GM13977 (cell line): Measurements from ENCODE around the gene C1QTNF5.
"Not testable (repeated sequence)": the region's sequence is repeated elsewhere in the genome, so short reads cannot be mapped to it uniquely, and the experiment has no call there.

ENCODE experiments used
- DNase-seq: peaks from one replicate; pipeline ENCODE4 v3.0.0; 2012; ENCODE audit warnings: low spot score
- CTCF ChIP-seq: IDR thresholded peaks from 2 replicates; pipeline ENCODE4 v1.5.1; 2012; ENCODE audit warnings: mild to moderate bottlenecking, control low read depth; ENCODE audit not compliant: insufficient read depth; ENCODE audit errors: extremely low read depth, missing control alignments
- in situ Hi-C: fragments of 300-500 bp; cut with MboI; formaldehyde crosslinking; loops from one replicate; pipeline ENCODE4 v1.12.0; 2022; ENCODE audit warnings: low sequenced_read_pairs, low pct_unique_long_range_greater_than_20kb, mixed read lengths, inconsistent platforms; ENCODE audit not compliant: unreplicated experiment

Gene C1QTNF5, protein sequence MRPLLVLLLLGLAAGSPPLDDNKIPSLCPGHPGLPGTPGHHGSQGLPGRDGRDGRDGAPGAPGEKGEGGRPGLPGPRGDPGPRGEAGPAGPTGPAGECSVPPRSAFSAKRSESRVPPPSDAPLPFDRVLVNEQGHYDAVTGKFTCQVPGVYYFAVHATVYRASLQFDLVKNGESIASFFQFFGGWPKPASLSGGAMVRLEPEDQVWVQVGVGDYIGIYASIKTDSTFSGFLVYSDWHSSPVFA

GRCh38 chr11:119340335-119341221 is at the start of gene C1QTNF5:
Gene C1QTNF5, minus strand, starts transcription at chr11:119340883. Its CDS starts 486 bp downstream, at chr11:119340397.
- no peak for TF ChIP-seq CTCF
- no peak for DNase-seq
- in situ Hi-C loops: no loop called here

GRCh38 chr11:119389611-119390254 is 49.0 kb upstream of the C1QTNF5 start:
- peak; percentile 23 for TF ChIP-seq CTCF
- in situ Hi-C loops: no loop called here
- DNase-seq: peak; percentile 48

GRCh38 chr11:119388103-119388502 is 47.4 kb upstream of the C1QTNF5 start:
- peak; percentile 3 for DNase-seq
- TF ChIP-seq CTCF: no peak
- in situ Hi-C loops: no loop called here

DNA sequence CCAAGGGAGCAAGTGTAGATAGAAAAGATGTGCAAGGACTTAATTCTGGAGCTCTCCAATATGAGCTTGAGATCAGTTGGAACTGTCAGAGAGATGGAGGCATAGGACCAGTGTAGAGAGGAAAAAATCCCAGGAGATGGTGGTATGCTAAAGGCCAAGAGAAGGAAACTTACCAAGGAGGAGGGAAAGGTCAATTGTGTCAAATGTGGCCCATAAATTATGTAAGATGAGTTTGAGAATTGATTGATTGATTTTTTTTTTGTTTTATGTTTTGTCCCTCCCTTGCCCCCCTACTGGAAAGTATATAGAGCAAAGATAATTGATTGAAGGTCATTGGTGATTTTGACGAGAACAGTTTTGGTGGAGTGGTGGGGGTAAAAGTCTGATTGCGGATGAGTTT is 43.6 kb upstream of the C1QTNF5 start:
- peak; percentile 2 for DNase-seq
- in situ Hi-C loops: no loop called here
- TF ChIP-seq CTCF: no peak

- in situ Hi-C loops: not testable (repeated sequence)
Measured at GRCh38 chr11:119382513-119382912, 41.8 kb upstream of the C1QTNF5 start.

DNA sequence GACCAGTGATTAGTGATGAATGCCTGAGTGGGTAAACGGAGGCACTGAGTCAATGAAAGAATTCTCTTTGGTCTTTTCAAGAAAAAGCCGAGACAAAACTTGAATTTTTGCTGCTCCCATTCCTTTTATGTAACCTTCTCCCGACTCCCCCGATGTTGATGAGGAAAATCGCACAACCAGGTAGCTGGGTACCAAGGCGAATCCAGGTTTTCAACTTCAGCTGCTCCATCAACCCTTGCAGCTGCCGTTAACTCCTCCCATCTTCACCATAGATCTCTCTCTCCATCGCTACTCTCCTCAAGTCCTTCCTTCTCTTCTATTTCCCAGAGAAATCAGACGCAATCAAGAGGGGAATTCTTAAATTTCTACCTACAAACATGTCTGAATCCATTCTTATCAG is 41.4 kb upstream of the C1QTNF5 start:
- TF ChIP-seq CTCF: no peak
- peak; percentile 1 for DNase-seq
- in situ Hi-C loops: no loop called here

More at GRCh38 chr11:119382513-119382912, 41.8 kb upstream of the C1QTNF5 start:
- DNase-seq: not testable (repeated sequence)
